Measurements from ENCODE around the gene GPR82.

Gene GPR82

DNA sequence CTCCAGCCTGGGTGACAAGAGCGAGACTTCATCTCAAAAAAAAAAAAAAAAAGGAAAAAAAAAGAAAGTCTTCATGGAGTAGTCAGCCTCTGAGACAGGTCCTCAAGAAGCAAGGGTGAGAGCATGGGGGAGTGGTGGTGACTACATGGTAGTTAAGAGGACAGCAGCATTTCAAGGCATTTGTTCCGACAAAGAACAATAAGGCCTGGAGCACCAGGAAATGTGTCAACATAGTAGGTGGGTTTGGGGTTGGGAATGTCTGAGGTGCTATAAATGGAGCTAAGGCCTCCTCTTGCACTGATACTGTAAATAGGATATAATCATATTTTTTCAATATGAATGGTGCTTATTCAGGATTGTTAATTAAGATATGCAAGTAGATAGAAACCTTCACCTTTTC, 34.4 kb downstream of the GPR82 start:
- no peak for DNase-seq (ENCODE audit: low read depth)
- no peak overlapping the region for H3K4me3 ChIP-seq (ENCODE audit: control insufficient read depth, low read depth, low read length)
- TF ChIP-seq, protein P1, sequence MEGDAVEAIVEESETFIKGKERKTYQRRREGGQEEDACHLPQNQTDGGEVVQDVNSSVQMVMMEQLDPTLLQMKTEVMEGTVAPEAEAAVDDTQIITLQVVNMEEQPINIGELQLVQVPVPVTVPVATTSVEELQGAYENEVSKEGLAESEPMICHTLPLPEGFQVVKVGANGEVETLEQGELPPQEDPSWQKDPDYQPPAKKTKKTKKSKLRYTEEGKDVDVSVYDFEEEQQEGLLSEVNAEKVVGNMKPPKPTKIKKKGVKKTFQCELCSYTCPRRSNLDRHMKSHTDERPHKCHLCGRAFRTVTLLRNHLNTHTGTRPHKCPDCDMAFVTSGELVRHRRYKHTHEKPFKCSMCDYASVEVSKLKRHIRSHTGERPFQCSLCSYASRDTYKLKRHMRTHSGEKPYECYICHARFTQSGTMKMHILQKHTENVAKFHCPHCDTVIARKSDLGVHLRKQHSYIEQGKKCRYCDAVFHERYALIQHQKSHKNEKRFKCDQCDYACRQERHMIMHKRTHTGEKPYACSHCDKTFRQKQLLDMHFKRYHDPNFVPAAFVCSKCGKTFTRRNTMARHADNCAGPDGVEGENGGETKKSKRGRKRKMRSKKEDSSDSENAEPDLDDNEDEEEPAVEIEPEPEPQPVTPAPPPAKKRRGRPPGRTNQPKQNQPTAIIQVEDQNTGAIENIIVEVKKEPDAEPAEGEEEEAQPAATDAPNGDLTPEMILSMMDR (conservative IDR thresholded peaks at IDR 0.05; ENCODE audit: control insufficient read depth, insufficient read depth, low read depth, low read length): no peak

DNA sequence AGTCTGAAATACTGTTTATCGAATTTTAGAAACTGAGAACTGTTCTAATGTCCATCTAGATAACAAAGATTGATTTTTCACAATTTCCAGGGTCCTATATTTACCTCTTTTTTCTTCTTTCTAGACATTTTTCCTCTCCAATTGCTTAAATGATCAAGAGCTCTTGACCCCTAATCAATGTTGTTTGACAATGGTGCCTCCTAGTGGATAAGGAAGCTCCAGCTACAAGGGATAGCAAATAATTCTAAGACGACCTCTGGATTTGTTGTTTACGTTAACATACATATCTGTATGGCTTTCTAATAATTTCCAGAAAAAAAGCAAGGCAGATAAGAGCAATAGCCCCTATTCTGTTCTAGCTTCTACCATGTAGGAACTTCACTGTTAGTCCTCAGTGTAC, 35.8 kb downstream of the GPR82 start:
- DNase-seq (ENCODE audit: low read depth): peak; percentile 62
- no peak overlapping the region for H3K4me3 ChIP-seq (ENCODE audit: control insufficient read depth, low read depth, low read length)
- TF ChIP-seq, protein P1 (conservative IDR thresholded peaks at IDR 0.05; ENCODE audit: control insufficient read depth, insufficient read depth, low read depth, low read length): peak; percentile 65

DNA sequence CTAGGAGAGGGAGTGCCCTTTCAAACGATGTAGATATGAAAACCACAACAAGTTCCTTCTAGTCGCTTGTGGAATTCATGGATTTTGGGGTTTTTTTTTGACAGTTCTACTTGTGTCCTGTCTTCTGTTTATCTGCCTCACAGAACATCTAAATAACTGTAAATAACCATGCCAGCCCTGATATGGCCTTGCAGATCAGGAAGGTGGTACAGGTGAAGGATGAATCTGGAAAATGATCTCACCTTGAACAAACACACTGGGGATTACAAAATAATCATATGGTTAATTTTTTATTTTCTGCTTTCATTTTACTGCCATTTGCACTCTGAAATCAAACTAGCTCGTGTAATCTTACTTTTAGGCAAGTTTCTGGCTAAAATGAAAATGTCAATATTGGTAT, 37.2 kb downstream of the GPR82 start:
- DNase-seq (ENCODE audit: low read depth): no peak
- H3K4me3 ChIP-seq (ENCODE audit: control insufficient read depth, low read depth, low read length): no peak overlapping the region
- TF ChIP-seq, protein P1 (conservative IDR thresholded peaks at IDR 0.05; ENCODE audit: control insufficient read depth, insufficient read depth, low read depth, low read length): no peak

DNA sequence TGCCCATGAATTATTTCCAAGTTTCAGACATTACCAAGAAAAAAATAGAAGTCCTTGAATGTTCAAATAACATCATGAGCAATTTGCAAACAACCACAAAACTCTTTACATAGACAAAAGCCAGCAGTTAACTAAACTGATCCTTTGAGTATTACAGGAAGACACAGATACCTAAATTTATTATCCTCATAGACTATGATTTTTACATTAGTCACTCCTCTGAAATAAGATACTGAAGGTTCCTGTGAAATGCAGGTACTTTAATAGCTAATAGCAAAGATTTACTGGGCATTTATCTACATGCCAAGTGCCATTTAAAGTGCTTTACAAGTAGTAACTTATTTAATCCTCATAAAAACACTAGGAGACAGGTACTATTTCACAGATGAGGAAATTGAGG, 37.7 kb downstream of the GPR82 start:
- TF ChIP-seq, protein P1 (conservative IDR thresholded peaks at IDR 0.05; ENCODE audit: control insufficient read depth, insufficient read depth, low read depth, low read length): no peak
- no peak overlapping the region for H3K4me3 ChIP-seq (ENCODE audit: control insufficient read depth, low read depth, low read length)
- no peak for DNase-seq (ENCODE audit: low read depth)

DNA sequence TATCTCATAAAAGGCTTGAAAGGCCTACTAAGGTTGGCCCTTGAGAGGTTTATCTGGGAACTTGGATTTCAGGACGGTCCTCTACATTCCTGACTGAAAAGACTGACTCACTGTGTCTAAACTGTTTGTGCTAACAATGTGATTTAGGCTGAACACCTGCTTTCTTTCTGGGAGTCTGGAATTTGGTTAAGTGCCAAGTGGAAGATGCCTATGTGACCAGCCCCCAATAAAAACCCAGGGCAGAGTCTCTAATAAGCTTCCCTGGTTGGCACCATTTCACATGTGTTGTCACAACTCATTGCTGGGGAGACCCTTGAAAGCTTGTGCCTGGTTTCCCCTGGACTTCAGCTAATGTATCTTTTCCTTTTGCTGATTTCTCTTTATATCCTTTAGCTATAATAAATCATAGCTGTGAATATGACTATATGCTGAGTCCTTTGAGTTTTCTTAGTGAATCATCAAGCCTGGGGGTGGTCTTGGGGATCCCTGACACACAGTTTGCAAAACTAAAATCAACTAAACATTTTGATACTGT, 55.1 kb downstream of the GPR82 start:
- no peak overlapping the region for H3K4me3 ChIP-seq (ENCODE audit: control insufficient read depth, low read depth, low read length)
- DNase-seq (ENCODE audit: low read depth): peak; percentile 83
- TF ChIP-seq, protein P1 (conservative IDR thresholded peaks at IDR 0.05; ENCODE audit: control insufficient read depth, insufficient read depth, low read depth, low read length): no peak
